Measurements from ENCODE around the gene ARHGAP15.

DNA sequence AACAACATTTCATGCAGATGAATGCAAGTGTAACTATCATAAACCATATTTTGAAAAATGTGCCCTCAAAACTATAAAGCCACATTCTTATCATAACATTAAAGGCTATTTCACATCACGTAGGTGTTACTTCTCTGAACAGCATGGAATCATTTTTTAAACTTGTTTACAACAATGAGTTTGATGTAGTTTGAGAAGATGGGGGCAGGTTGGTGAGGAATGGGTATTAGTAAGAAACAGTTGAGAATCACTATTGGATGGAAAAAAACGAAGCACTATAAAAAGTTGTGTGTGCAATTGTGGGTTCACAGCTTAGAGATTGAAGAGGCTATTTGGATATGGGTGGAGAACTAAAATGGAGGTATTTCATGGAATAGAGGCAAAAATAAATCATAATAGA is 569.1 kb downstream of the ARHGAP15 start:
- TF ChIP-seq, protein P1, sequence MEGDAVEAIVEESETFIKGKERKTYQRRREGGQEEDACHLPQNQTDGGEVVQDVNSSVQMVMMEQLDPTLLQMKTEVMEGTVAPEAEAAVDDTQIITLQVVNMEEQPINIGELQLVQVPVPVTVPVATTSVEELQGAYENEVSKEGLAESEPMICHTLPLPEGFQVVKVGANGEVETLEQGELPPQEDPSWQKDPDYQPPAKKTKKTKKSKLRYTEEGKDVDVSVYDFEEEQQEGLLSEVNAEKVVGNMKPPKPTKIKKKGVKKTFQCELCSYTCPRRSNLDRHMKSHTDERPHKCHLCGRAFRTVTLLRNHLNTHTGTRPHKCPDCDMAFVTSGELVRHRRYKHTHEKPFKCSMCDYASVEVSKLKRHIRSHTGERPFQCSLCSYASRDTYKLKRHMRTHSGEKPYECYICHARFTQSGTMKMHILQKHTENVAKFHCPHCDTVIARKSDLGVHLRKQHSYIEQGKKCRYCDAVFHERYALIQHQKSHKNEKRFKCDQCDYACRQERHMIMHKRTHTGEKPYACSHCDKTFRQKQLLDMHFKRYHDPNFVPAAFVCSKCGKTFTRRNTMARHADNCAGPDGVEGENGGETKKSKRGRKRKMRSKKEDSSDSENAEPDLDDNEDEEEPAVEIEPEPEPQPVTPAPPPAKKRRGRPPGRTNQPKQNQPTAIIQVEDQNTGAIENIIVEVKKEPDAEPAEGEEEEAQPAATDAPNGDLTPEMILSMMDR (IDR thresholded peaks at IDR 0.05; ENCODE audit: insufficient read depth, low read length, poor library complexity, severe bottlenecking): no peak
- TF ChIP-seq EZH2phosphoT487 (conservative IDR thresholded peaks at IDR 0.05; ENCODE audit: low read length): no peak

Data from SU-DHL-6 (cell line).